Peyer's patch (tissue), 4 donors: ENCODE results near the gene DIP2B.

Experiments used
- CTCF ChIP-seq, 6 experiments: fragments of 450-650 bp in 4 of 6; fragments of 200-600 bp in 2 of 6; sonication (generic) in 1 of 6; IDR thresholded peaks; one replicate each; pipeline ENCODE4 v1.5.1; 2017 to 2019; ENCODE audit warnings: antibody characterized with exemption in 6 of 6, mild to moderate bottlenecking in 3 of 6, moderate library complexity in 1 of 6
- POLR2A ChIP-seq, 2 donors: fragments of 450-650 bp; IDR thresholded peaks; one replicate each; pipeline ENCODE4 v1.5.1; 2017; ENCODE audit warnings: antibody characterized with exemption in 2 of 2, mild to moderate bottlenecking in 2 of 2, moderate library complexity in 2 of 2

DNA sequence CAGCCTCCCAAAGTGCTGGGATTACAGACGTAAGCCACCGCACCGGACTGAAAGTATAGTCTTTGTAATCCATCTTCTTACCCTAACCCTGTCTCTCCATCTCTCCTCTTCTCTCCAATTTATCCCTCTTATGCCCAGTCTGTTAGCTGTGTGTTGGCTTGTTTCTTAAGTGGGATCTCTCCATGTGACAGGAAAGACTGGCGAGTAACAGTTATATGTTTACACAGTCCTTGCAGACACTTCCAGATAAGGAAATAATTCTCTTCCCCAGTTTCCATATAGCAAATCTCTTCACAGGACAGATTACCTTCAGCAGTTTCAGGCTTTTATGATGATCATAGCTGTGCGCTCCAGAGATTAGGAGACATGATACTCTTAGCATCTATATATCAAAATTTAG lies 16.0 kb upstream of the DIP2B start:
- no peak for TF ChIP-seq CTCF (IDR thresholded peaks at IDR 0.05)
- TF ChIP-seq POLR2A (IDR thresholded peaks at IDR 0.05) = no peak
